Glutamatergic neuron (in vitro differentiated cells): ENCODE results near the gene INPP4A. TPM values are rescaled to one million over a fixed set of nuclear protein-coding genes. Genes with fewer than 3 reads are reported as not detected.

Source experiments
- DNase-seq: peaks from one replicate; pipeline ENCODE4 v3.0.0; 2022
- H3K27ac Mint-ChIP-seq: one replicate; pipeline ENCODE4 v1.8.0; 2020; ENCODE audit warnings: mild to moderate bottlenecking, mixed read lengths, inconsistent platforms; ENCODE audit not compliant: unreplicated experiment
- H3K27me3 Mint-ChIP-seq: one replicate; pipeline ENCODE4 v1.8.0; 2020; ENCODE audit warnings: mild to moderate bottlenecking, moderate library complexity, mixed read lengths, inconsistent platforms; ENCODE audit not compliant: unreplicated experiment
- H3K36me3 Mint-ChIP-seq: one replicate; pipeline ENCODE4 v1.8.0; 2020; ENCODE audit warnings: mild to moderate bottlenecking, mixed read lengths, inconsistent platforms; ENCODE audit not compliant: unreplicated experiment
- H3K4me1 Mint-ChIP-seq: one replicate; pipeline ENCODE4 v1.8.0; 2020; ENCODE audit warnings: mild to moderate bottlenecking, low read depth, mixed read lengths, inconsistent platforms; ENCODE audit not compliant: unreplicated experiment
- H3K4me3 Mint-ChIP-seq: one replicate; pipeline ENCODE4 v1.8.0; 2020; ENCODE audit warnings: mild to moderate bottlenecking, mixed read lengths, inconsistent platforms; ENCODE audit not compliant: unreplicated experiment
- H3K9me3 Mint-ChIP-seq: one replicate; pipeline ENCODE4 v1.8.0; 2020; ENCODE audit warnings: mild to moderate bottlenecking, moderate library complexity, mixed read lengths, inconsistent platforms; ENCODE audit not compliant: unreplicated experiment
- total RNA-seq: library from RNA; stranded (reverse); fragmentation: NEBNext Ultra II Directional; extraction: Animal tissue kit (Norgen Biotek cat#: 25700); gene quantifications from one replicate; pipeline ENCODE4 v1.2.1, GENCODE V29; 2021; ENCODE audit not compliant: unreplicated experiment
- TF ChIP-seq, protein P1 (sequence below): fragments of 200-600 bp; sonication (generic); IDR thresholded peaks from one replicate; pipeline ENCODE4 v1.5.0; 2021; ENCODE audit not compliant: partially characterized antibody, unreplicated experiment

Gene INPP4A
- total RNA-seq, 1 donor from 2014 or later = 54.5 TPM

DNA sequence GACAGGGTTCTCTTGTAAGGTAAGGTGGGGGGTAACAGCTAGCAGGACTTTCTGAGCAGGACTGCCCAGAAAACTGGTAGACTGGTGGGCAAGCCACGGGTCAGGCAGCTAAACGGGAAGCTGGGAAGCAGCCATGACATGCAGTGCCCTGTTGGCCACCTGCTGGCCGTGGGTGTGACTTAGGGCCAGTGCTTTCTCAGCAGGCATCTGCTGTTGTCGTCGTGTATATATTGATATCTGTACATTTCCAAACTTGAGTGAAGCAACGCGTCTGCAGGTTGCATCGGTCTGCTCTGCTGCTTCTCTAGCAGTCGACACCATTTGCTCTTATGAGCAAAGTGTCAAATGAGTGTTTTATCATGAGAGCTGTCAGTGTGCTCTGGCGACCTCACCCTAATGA, 132.7 kb downstream of the INPP4A start:
- Mint-ChIP-seq H3K27me3 (no peaks in the 10 kb centered on the region), H3K36me3 (no peaks in the 10 kb centered on the region)
- no peak for DNase-seq

DNA sequence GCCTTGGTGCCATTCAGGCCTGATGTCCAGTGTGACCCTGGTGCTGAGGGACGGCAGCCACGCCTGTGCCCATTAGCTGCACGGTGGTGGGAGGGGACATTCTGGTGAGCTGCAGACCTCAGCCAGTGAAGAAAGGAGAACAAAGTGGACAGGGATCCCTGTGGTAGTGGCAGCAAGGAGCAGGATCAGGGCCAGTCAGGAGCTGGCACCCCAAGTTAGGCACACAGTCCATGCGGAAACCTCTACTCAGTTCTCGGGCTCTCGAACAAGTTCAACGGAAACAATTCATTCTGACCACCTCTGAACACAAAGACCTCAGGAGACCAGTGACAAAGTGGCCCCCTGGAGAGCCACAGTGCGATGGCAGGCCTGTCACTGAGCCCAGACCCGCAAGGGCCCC, 133.6 kb downstream of the INPP4A start:
- DNase-seq = no peak
- H3K4me3 Mint-ChIP-seq = no peak overlapping the region
- no peaks in the 10 kb centered on the region for H3K4me1 Mint-ChIP-seq
- no peaks in the 10 kb centered on the region for H3K9me3 Mint-ChIP-seq
- H3K27ac Mint-ChIP-seq = no peak overlapping the region
- no peaks in the 10 kb centered on the region for H3K36me3 Mint-ChIP-seq
- TF ChIP-seq, protein P1, sequence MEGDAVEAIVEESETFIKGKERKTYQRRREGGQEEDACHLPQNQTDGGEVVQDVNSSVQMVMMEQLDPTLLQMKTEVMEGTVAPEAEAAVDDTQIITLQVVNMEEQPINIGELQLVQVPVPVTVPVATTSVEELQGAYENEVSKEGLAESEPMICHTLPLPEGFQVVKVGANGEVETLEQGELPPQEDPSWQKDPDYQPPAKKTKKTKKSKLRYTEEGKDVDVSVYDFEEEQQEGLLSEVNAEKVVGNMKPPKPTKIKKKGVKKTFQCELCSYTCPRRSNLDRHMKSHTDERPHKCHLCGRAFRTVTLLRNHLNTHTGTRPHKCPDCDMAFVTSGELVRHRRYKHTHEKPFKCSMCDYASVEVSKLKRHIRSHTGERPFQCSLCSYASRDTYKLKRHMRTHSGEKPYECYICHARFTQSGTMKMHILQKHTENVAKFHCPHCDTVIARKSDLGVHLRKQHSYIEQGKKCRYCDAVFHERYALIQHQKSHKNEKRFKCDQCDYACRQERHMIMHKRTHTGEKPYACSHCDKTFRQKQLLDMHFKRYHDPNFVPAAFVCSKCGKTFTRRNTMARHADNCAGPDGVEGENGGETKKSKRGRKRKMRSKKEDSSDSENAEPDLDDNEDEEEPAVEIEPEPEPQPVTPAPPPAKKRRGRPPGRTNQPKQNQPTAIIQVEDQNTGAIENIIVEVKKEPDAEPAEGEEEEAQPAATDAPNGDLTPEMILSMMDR = no peak
- peaks cover 1% of the 10 kb centered on the region for H3K27me3 Mint-ChIP-seq

More for the DNA sequence above, 132.7 kb downstream of the INPP4A start:
- Mint-ChIP-seq H3K4me1 (no peaks in the 10 kb centered on the region), H3K4me3 (no peak overlapping the region), H3K9me3 (peaks cover 2% of the 10 kb centered on the region), H3K27ac (no peak overlapping the region)
- TF ChIP-seq, protein P1 = no peak

DNA sequence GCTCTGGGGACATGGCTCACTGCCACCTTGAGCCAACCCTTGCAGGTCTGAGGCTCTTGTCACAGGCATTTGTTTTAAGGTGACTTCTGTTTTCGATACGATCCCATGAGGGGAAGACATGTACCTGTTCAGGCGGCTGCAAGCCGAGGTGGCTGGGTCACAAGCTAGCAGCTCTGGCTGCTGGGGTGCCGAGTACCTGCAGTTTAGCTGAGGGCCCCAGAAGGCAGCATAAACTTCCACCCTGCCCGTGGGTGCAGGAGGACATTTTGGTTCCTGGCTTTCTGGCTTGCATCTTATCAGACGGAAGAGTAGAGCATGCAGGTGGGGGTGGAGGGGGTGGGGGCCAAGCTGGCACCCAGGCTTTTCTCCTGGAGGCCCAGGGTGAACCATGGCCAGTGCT, 135.3 kb downstream of the INPP4A start:
- Mint-ChIP-seq H3K36me3 (no peaks in the 10 kb centered on the region), H3K9me3 (no peaks in the 10 kb centered on the region), H3K27me3 (peaks cover 2% of the 10 kb centered on the region), H3K4me3 (no peak overlapping the region), H3K27ac (no peak overlapping the region), H3K4me1 (no peaks in the 10 kb centered on the region)
- TF ChIP-seq, protein P1 = no peak
- DNase-seq = no peak

DNA sequence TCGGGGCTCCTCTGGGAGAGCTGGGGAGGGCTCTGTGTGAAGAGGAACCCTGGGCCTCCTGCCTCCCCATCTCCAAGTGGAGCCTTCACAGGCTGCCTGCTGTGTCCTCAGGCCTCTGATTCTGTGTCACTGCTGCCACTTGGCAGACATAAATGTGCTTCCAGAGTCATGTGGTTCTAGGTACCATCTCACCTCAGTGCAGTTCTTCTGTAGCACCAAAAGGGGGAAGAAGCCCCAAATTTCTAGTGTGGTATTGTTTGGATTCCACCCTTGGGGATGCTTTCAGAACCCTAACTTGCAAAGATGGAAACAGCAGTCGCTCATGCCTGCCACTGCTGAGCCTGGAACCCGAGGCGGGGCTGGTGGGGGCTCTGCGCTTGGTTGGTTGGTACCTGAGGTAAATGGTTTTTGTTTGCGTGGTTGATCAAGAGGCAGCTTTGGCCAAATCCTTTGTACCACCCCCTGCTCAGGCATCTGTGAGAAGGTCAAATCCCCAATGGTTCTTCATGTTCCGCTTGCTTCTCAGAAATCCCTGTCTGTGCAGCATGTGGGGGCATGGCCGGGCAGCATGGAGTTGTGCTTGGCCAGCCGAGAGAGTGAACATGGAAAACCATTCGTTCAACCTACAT, 136.1 kb downstream of the INPP4A start:
- no peak overlapping the region for H3K27ac Mint-ChIP-seq
- H3K9me3 Mint-ChIP-seq = no peaks in the 10 kb centered on the region
- TF ChIP-seq, protein P1 = no peak
- no peaks in the 10 kb centered on the region for H3K36me3 Mint-ChIP-seq
- H3K4me1 Mint-ChIP-seq = no peaks in the 10 kb centered on the region
- DNase-seq = no peak
- H3K27me3 Mint-ChIP-seq = peaks cover 2% of the 10 kb centered on the region
- no peak overlapping the region for H3K4me3 Mint-ChIP-seq

DNA sequence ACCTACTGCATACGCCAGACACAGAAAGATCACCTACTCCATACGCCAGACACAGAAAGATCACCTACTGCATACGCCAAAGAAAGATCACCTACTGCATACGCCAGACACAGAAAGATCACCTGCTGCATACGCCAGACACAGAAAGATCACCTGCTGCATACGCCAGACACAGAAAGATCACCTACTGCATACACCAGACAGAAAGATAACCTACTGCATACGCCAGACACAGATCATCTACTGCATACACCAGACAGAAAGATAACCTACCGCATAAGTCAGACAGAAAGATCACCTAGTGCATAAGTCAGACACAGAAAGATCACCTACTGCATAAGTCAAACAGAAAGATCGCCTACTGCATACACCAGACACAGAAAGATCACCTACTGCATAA, 137.9 kb downstream of the INPP4A start:
- Mint-ChIP-seq H3K4me1 (no peaks in the 10 kb centered on the region), H3K27me3 (peaks cover 2% of the 10 kb centered on the region), H3K36me3 (no peaks in the 10 kb centered on the region), H3K9me3 (no peaks in the 10 kb centered on the region), H3K27ac (no peak overlapping the region), H3K4me3 (no peak overlapping the region)
- TF ChIP-seq, protein P1 = no peak
- DNase-seq = no peak
